GM19463 (cell line): ENCODE results near the gene DENND2A.
A peak's percentile ranks its signal among the peaks of the same experiment; 100 is the strongest.
"Not testable (repeated sequence)": the region's sequence is repeated elsewhere in the genome, so short reads cannot be mapped to it uniquely, and the experiment has no call there.

Source experiments
- ATAC-seq: cut with Tn5 transposase; IDR thresholded peaks from one replicate; pipeline ENCODE4 v1.9.1; 2021; ENCODE audit warnings: mild to moderate bottlenecking, moderate library complexity; ENCODE audit not compliant: unreplicated experiment

DENND2A gene

DNA sequence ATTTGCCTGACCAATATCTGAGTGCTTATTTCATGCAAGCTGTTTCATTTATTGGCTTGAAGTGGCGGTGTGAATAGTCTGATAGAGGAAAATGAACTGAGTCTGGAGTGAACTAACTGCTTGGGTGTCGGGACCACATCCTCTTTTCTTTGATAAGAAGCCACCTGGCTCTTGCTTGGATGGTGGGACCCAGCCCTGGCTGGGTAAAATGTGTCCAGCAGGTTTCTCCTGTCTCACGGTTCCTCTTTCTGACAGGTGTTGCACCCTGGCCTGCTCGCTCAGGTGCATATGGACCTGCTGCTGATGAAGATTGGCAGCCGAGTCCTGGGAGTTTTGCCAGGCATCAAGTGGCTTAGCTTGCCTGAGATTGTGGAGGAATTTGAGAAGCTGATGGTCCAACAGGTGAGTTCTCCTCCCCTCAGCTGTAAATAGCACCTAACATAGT, 33.8 kb upstream of the DENND2A start:
- peak; percentile 14 for ATAC-seq

DNA sequence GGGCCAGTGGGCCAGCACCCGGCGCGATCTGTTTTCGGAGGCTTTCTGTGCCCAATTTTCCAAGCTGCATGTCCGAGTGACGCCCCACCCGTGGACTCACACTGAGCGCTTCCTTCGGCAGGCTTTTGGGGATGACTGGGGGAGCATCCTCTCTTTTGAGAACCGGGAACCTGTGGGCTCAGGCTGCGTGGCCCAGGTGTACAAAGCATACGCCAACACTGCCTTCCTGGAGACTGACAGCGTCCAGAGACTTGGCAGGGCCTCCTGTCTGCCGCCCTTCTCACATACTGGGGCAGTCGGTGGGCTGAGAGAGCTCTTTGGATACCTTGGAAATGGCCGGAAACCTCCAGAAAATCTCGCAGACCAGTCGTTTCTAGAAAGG, 33.2 kb upstream of the DENND2A start:
- ATAC-seq: no peak

DNA sequence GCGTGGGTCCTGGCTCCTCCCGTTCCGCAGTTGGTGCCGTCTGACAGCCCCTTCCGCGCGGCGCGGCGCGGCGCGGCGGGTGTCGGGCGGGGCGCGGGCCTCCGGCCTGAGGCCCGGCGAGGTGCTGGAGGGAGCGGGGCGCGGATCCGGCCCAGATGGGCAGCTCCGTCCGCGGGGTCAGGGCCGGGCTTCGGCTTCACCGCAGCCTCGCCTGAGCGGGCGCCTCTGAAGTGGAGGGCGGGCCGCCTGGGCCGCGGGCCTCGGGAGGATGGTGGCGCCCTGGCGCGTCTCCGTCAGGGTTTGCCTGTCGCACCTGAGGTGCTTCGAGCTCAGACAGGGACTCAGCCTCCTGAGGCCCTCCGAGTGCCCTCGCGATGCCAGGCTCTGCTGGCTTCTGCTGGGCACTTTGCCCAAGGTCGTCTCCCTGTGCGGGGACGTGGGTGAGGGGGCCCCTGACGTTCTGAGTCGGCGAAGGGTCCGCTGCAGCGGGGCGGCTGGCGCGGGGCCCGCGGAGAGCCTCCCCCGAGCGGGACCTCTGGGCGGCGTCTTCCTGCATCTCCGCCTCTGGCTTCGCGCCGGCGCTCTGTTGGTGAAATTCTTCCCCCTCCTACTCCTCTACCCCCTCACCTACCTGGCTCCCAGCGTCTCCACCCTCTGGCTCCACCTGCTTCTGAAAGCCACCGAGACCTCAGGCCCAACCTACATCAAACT, 32.6 kb upstream of the DENND2A start:
- ATAC-seq: peak; percentile 40

GRCh38 chr7:140672382-140673062, 31.9 kb upstream of the DENND2A start, which contains the start of gene ADCK2:
Gene ADCK2, plus strand, starts transcription at chr7:140672945. Its CDS starts 386 bp downstream, at chr7:140673331.
- ATAC-seq: peak; percentile 58

GRCh38 chr7:140671966-140672365, 31.4 kb upstream of the DENND2A start:
- no peak for ATAC-seq

DNA sequence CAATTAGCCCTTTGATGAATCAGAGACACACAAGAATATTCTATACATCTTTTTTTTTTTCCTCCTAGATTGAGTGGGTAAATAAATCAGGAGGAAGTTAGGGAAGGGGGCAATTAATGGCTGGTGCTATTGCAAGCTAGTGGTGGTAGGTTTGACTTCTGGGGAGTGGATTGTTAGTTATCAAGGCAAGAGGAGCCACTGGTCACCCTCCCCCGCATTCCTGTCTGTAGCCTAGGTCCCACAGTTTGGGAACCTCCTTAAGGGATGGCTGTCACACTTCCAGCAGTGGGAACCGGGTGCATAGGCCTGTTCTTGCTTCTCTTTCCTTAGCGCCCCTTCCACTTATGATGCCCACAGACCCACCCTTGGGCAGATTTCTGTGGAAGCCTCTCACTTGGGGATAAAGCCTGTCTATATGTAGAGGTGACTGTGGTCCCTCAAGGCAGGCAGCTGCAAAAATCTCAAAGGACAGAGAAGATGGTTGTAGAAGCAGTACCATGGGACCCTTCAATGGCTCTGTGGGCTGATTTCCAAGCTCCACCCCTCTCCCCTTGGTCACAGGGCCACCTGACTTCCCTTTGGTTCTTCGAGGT, 29.8 kb upstream of the DENND2A start:
- no peak for ATAC-seq

GRCh38 chr7:140669862-140670261, 29.2 kb upstream of the DENND2A start:
- not testable (repeated sequence) for ATAC-seq

DNA sequence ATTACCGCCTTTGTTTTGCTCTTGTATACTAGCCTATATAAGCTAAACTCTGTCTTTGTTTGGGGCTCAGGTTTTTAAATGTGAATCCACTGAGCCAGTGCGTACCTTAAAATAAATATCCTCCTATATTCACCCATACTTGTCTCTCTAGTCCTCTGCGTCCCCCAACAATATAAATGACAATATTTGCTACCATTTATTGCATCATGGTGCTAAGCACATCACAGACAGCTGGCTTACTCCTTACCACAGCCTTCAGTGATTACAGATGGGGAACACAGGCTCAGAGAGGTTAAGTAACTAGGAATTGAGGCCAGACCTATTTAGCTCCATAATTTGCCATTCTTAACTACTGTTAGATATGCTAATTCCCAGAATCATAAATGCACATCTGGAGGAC, 28.7 kb upstream of the DENND2A start:
- no peak for ATAC-seq

DNA sequence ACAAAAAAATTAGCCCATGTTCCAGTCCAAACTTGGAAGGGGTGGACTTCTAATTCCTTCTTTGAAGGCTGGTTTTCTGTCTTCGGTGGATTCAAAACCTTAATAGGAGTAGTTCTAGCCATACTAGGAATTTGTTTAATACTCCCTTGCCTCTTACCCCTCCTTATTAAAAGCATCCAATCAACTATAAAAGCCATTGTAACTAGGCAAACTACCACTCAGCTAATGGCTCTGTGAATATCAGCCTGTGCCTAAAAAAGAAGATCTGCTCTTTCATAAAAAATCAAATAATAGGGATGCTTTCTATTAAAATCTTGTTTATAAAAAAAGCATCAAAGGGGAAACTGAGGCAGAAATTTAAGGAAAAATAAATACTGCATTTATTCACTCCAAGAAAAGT, 28.0 kb upstream of the DENND2A start:
- no peak for ATAC-seq

DNA sequence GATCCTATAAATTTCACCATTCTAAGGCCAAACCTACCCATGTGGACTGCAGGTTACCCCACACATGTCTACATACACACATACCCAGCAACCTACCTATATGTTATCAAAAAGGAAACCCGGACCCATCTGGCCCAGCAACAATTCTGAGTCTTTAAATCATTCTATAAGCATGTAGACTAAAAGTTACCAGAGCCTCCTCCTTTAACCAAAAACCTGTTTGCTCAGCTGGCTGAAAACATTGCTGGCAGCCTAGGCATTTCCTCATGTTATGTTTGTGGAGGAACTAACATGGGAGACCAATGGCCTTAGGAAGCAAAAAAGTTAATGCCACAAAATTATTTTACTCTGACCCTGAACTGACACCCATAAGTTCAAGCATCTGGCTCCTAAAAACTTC, 26.9 kb upstream of the DENND2A start:
- no peak for ATAC-seq

GRCh38 chr7:140662938-140663337, 22.3 kb upstream of the DENND2A start:
- ATAC-seq: not testable (repeated sequence)

DNA sequence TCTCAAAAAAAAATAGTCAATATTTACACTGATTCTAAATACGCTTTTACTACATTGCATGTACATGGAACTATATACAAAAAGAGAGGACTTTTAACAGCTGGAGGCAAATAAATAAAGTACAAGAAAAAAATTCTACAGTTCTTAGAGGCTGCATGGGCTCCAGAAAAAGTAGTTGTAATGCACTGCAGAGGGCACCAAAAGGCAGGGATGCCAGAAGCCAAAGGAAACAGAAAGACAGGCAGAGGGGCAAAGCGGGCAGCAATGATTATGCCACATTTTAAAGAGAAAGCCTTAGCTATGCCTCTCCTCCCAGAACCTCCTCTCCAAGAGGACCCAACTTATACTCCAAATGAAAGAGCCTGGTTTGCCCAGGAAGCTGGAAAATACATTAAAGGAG, 20.5 kb upstream of the DENND2A start:
- no peak for ATAC-seq

GRCh38 chr7:140659856-140660255, 19.2 kb upstream of the DENND2A start:
- ATAC-seq: no peak

GRCh38 chr7:140657891-140658290, 17.3 kb upstream of the DENND2A start:
- no peak for ATAC-seq

DNA sequence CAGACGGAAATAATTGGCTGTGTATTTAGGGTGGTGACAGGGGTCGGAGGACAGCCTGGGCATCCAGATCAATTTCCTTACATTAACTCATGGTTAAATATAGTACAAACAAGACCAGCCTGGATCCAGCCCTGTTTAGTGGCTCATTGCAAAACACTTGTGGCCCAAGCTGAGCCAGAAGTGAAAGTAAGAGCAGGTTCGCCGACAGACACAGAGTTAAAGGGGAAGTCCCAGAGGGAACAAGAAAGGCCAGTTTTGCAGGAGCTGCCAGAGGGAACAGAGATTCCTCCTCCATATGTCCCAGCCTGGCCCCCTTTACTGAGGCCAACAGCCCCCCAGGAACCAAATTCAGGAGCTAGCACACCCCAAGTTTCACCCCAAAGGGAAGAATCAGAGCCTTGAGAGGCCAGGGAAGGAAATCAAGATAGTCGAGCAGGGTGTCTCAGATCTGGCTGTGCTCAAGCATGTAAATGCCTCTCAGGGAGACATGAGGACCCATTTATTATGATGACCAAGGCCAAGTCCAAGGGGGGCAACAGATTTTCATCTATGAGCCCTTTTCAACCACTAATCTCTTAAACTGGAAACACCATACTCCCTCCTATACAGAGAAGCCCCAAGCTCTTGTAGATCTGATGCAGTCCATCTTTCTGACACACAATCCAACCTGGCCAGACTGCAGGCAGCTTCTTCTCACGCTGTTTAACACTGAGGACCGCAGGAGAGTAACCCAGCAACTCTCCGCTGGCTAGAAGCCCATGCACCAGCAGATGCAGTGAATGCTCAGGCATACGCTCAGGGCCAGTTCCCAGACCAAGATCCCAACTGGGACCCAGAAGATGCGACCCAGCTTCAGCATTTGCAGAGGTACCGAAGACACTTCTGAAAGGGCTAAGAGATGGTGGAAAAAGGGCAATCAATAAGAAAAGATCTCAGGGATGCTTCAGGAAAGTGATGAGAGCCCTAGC, 16.2 kb upstream of the DENND2A start:
- peak; percentile 92 for ATAC-seq

DNA sequence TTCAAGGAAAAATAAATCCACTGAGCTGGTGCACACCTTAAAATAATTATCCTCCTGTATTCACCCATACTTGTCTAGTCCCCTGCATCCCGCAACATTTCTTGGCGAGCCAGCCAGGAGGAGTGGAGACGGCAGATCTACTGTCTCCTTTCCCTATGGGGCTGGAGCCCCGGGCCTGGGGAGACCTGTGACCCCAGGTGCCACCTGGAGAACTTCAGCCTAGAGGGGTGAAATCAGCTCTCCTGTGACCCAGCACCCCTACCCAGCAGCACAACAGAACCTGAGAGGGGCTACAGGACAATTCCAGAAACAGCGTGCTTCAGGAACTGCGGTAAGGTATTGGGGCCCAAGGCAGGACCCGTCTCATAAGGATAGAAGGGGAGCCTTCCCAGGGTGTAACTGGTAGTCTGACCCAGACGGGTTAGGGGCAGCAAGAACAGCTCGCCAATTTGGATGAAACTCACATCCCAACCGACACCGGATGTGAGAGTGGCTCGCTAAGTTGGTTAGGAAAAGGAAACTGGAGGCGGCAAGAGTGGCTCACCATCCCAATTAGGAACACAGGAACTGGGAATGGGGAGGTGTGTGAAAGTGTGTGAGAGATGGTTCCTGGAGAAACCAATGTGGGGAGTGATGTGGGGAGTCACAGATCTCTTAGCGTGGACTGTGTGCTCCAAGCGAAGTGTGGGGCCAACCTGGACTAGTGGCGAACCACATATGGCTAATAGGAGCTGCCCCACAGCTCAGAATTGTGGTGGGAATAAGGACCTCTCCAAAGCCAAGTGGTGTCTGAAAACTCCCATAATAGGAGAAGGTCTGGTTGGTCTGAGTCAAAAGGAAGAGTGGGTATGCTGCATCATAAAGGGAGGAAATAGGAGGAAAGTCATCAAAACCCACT, 15.1 kb upstream of the DENND2A start:
- no peak for ATAC-seq

DNA sequence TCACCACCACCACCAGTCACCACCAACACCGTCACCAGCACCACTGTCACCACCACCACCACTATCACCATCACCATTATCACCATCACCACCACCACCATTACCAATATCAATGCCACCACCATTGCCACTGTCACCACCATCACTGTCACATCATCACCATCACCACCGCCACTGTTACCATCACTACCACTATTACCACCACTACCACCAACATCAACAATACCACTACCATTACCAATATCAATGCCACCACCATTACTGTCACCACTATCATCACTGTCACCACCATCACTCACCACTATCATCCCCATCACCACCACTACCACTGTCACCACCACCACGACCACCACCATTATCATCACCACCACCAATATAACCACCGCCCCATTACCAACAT, 14.0 kb upstream of the DENND2A start:
- ATAC-seq: no peak

GRCh38 chr7:140654109-140654387, 13.4 kb upstream of the DENND2A start:
- ATAC-seq: no peak

- no peak for ATAC-seq
Measured at GRCh38 chr7:140653319-140654108, 12.9 kb upstream of the DENND2A start.
